Fibroblast of the conjunctiva (primary cell): ENCODE data around the gene BBS4.
A peak's percentile ranks its signal among the peaks of the same experiment; 100 is the strongest.
"Not testable (repeated sequence)": the region's sequence is repeated elsewhere in the genome, so short reads cannot be mapped to it uniquely, and the experiment has no call there.

Source experiments
- DNase-seq: peaks from one replicate; pipeline ENCODE4 v3.0.0-alpha.2; 2010; ENCODE audit warnings: low read depth

Gene BBS4

DNA sequence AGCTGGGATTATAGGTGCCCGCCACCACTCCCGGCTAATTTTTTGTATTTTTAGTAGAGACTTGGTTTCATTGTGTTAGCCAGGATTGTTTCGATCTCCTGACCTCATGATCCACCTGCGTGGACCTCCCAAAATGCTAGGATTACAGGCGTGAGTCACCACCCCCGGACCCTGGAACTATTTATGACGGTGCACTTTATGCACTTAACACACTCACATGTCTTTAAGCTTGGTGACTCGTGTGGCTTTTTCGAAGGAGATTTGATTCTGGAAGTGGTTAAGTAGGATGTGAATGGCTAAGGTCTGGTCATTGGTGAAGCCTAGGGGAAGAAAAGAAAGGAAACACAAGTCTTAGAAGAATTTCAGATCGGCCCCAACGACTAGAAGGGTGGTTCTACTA lies 20.3 kb downstream of the BBS4 start:
- DNase-seq, result no peak

DNA sequence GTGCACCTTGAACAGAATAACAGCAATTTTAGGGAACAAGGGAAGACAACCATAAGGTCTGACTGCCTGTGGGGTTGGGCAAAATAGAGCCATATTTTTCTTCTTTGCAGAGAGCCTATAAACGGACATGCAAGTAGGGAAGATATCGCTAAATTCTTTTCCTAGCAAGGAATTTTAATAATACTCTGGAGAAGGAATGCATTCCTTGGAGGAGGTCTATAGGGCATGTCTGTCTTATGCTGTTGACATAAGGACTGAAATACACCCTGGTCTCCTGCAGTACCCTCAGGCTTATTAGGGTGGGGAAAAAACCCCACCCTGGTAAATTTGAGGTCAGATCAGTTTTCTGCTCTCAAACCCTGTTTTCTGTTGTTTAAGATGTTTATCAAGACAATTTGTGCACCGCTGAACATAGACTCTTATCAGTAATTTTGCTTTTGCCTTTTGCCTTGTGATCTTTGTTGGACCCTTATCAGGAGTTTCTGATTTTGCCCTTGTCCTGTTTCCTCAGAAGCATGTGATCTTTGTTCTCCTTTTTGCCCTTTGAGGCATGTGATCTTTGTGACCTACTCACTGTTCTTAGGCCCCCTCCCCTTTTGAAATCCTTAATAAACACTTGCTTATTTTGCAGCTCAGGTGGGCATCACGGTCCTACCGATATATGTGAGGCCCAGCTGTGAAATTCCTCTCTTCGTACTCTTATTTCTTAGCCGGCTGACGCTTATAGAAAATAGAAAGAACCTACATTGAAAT lies 22.7 kb downstream of the BBS4 start:
- not testable (repeated sequence) for DNase-seq

DNA sequence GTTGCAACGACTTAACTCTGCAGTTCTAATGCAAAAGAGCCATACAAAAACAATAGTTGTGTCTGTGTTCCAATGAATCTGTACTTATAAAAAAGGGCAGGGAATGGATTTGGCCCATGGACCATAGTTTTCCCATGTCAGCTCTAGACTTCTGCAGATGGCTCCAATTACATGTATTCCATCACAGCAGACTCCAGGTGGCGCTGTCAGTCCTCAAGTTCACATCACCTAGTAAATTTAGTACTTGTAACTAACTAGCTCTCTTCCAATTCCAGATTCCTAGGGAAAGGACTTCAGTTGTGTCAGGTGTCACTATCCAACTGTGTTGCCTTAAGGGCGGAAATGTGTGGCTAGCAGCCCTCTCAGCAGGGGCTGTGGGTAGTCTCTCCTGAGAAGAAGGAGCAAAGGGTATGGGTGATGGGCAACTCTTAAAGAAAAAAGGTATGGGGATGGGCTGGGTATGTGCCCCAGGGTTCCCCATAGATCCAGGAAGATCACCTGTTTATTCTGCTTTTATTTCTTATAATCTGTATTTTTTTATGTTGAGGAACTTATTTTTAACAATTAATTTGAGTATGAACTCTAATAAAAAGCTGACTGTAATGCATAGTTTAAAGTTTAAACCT lies 36.2 kb downstream of the BBS4 start:
- peak; percentile 66 for DNase-seq

DNA sequence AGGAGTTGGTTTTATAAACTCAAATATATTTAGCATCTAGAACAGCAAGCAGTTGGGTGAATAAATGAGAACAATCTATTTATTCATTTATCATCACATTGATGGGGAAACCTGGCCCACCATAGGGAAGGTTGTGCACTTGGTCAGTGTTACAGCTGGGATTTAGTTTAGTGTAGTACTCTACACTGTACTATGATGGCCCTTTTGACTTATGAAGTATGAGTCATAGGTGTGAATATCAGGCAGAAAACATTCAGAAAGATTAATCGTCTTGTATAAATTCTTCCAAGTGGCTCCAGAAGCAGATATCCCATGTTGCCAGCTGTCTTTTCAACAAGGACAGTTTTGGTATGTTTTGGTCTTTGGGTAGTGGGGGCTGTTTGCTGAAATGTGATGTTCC lies 38.0 kb downstream of the BBS4 start:
- no peak for DNase-seq

DNA sequence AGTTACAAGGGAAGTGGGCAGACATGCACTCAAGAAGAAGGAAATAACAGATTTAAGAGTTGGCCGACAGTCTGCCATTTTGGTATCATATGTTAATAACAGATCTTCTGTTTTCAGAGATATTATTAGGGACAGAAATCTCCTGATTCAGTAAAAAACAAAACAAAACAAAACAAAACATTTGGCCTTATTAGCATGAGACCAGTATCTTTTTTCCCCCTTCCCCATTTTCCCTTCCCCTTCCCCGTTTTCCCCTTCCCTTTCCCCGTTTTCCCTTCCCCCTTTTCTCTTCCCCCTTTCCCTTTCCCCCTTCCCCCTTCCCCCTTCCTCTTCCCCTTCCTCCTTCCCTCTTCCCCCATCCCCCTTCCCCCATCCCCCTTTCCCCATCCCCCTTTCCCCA lies 39.4 kb downstream of the BBS4 start:
- DNase-seq, result no peak

DNA sequence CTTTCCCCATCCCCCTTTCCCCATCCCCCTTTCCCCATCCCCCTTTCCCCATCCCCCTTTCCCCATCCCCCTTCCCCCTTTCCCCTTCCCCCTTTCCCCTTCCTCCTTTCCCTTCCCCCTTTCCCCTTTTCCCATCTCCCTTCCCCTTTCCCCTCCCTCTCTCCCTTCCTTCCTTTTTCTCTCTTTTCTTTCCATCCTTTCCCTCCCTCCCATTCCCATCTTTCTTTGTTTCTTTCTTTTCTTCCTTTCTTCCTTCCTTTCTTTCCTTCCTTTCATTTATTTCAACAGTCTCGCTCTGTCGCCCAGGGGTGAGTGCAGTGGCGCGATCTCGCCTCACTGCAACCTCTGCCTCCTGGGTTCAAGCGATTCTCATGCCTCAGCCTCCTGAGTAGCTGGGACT lies 39.8 kb downstream of the BBS4 start:
- not testable (repeated sequence) for DNase-seq

DNA sequence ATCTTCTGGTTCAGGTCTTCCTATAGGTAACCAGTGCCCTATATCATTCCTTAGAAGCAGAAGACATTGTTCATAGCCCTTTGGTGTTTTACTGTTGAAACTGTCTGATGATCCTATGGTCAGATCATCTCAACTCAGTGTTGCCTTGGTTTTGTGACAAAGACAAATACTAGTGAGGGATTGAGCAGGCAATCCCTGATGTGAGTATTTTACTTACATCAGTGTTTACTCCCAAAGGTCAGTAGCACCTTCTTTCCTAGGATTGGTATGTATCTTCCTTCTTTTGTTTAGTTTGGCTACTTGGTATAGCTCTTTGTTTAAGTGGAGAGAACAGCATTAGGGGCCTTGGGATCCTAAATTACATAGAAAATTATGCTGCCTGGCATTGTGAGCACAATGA lies 41.1 kb downstream of the BBS4 start:
- no peak for DNase-seq

DNA sequence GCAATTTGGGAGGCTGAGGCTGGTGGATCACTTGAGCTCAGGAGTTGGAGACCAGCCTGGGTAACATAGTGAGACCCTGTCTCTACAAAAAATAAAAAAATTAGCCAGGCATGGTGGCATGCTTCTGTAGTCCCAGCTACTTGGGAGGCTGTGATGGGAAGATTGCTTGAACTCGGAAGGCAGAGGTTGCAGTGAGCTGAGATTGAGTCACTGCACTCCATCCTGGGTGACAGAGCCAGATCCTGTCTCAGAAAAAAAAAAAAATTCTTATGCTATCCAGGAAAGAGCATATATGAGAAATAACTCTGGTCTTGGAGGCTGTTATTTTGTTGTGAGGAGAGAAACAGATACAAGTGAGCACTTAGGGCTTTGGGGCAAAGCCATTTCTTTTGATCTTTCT lies 42.2 kb downstream of the BBS4 start:
- DNase-seq, result not testable (repeated sequence)

DNA sequence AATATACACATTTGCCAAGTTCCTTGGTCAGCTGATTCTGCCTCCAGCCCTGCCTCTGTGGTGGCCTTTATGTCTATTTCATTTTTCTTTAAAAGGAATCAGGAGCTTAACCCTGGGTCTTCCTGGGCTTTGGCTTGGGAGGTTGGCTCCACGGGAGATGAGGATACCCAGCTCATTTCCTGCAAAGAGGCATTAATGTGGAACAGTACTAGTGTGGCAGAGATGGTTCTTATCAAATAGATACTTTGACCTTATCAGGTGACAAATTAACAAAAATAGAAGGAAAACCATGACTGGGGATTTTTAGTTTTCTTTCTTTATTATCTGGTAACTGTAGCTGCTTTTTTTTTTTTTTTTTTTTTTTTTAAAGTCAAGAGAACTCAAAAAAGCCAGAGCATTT lies 42.8 kb downstream of the BBS4 start:
- DNase-seq, result no peak

DNA sequence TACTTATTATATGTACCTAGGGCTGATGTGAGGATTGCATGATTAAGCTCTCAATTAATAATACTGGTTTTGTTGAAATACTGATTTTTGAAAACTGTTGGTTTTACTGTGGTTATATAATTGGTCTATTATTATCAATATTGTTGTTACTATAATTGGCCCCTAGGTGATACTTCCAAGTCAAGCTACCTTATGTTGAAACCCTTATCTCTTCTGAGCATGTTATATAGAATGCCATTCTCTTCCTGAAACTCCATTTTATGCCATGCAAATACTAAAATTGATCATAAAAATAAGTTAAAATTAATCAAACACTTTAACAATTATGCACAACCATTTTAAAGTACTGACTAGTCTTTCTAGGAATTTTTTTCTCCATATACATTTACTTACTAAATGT lies 46.1 kb downstream of the BBS4 start:
- no peak for DNase-seq

DNA sequence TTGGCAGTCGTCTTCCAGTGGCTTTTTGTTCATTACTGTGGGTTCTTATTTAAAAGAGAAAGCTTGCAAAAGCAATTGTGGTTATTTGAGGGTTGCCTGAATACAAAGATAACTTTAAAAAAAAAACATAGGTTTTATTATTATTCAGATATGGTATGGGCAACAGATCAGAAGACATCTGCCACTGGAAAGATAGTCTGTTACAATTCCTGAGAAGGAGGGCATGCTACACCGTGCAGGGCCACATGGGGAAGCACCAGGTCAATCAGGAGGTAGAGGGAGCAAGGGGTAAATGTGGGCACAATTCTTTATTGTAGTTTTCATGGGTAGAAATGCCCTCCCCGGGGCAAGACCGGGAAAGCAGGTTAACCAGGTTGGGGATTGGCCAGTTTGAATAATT lies 46.5 kb downstream of the BBS4 start:
- DNase-seq, result no peak

DNA sequence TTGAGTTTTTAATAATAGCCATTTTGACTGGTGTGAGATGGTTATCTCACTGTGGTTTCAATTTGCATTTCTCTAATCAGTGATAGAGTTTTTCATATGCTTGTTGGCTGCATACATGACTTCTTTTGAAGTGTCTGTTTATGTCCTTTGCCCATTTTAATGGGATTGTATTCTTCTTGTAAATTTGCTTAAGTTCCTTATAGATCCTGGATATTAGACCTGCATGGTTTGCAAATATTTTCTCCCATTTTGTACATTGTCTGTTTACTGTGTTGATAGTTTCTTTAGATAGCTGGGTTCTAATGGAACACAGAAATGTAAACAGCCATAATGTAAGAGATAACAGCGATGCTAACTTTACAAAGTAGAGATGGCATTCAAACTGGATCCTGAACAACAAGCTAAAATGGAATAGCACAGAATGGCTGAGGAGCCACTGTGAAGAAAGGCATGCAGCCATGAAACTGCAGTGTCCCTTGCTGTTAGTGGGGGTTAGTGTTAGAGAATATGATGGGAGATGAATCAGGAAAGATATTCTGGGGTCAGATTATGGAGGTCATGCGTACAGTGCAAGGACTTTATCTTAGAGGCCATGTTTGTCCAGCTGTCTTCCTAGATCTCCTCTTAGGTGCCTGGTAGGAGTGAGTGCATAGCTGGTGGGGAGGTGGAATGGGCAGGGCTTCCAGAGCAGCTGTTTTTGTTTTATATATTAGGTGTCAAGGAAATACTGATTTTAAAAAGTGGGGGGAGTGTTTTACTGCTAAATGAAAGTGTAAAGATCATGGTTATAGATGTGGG lies 48.1 kb downstream of the BBS4 start:
- no peak for DNase-seq

DNA sequence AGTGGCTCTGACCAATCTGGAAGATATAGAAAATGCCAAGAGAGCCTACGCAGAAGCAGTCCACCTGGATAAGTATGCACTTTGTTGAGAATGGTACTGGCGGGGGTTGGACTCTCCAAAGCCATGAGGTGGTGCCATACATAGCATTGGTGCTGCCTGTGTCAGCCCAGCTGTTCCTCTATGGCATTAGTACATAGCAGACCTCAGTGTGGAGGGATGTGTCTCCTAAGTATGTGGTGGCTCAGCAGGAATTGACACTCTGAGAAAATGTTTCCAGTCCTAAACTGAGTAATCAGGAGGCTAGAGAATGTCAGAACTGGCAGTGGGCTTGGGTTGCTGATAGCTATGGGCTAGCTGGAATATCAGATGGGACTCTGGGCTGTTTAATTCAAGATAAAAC lies 49.1 kb downstream of the BBS4 start:
- no peak for DNase-seq

DNA sequence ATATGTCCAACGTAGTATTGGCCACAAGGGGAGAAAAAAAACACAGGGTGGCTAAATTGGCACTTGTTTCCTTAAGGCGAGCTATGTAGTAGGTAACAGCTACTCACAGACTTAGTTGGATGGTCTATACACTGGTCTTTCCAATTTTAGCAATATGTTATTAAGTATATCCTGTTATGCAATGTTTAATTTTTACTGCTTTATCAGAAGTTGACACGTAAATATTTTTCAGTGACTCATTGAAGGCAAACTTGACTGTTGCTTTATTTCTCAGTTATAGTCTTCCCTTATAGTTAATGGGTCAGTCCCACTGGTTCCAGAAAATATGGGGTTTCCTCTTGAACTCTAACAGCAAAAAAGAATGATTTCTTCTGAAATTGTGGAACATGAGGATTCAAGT lies 51.1 kb downstream of the BBS4 start:
- no peak for DNase-seq

DNA sequence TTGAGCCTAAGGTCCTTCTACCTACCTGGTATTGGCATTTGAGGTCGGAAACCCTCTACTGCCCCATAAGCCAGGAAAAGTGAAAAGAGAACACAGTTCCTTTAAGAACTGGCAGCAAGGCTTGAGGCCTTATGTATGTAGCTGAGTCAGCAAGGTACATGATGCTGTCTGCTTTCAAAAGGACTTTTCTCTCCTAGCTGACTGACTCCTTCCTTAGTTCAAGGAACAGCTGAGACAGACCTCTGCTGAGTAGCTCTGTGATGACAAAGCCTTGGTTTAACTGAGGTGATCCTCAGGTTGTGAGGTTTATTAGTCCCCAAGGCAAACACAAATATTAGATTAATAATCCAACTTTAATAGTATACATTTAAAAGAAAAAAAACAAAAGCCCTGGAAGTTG lies 51.7 kb downstream of the BBS4 start:
- no peak for DNase-seq

DNA sequence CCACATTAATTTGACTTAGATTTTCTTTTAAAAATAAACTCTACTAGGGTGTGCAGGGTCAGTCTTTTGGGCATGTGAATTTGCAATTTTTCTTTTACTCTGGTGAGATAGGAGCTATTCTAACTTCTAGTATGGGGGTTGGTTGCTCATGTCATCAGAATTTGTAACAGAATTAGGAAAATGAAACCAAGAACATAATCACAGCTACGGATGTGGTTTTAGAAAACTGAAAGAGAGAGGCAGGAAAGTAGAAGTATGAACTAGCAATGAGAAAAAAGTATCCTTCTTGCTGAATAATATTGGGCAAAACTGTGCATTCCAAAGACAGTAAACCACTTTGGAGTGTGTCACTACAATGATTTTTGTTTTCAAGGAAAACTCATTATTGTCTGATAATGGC lies 54.2 kb downstream of the BBS4 start:
- no peak for DNase-seq

DNA sequence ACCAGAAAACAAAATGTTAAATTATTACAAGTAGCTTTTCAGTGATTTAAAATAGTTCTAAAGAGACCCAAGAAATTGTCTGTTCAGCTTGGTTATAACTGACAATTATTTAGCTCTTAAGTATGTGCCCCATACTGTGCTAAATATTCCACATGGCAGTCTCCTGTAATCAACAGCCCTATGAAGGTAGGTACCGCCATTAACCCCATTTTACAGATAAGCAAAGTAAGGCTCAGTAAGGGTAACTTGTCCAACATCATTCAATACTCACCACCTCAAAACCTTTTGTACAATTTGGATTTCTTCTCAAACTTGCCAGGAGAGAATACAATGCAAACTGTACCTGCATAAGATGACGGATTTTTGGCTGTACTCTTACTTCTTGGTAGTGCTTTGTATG lies 63.7 kb downstream of the BBS4 start:
- no peak for DNase-seq

DNA sequence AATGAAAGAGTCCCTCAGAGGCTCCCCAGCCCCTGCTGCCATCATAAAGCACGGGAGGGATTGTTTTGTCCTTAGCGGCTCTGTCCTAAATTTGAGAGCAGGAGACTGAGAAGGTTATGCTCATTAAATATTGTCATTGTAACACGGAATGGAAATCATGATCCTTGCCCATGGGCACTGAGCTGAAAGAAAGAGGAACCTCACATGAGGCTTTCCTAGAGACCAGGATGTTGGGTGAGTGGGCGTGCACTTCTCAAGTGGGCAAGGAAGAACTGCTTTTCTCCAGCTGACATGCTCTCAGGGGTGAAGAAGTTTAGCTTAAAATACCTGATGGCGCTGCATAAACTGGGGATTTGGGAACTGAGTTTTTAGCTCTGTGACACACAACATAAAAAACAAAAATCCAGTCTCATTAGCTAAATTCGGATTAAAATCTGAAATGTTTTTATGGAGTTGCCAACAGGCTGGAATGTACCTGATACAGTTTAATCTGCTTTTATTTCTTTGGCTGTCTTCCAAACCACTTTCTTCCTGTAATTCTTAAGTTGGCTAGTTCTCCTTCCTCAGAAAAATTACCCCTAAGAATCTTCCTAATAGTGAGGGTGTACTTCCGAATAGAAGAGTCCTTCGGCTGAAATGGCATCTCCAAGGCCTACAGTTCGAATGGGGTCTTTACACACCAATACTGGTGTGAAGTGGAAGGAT lies 65.9 kb downstream of the BBS4 start:
- no peak for DNase-seq

DNA sequence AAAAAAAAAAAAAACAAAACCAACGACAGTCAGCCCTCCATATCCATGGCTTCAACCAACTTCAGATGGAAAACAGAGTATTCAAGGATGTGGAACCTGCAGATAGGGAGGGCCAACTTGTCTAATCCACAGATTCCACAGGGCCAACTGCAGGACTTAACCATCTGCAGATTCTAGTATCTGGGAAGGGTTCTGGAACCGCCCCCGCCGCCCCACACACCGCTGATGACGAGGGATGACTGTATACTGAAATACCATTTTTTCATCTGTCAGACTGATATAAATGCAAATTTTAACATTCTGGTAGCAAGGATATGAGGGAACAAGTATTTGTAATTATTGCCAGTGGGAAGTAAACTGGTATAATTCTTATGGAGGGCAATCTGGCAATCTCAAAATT lies 68.1 kb downstream of the BBS4 start:
- DNase-seq, result no peak

DNA sequence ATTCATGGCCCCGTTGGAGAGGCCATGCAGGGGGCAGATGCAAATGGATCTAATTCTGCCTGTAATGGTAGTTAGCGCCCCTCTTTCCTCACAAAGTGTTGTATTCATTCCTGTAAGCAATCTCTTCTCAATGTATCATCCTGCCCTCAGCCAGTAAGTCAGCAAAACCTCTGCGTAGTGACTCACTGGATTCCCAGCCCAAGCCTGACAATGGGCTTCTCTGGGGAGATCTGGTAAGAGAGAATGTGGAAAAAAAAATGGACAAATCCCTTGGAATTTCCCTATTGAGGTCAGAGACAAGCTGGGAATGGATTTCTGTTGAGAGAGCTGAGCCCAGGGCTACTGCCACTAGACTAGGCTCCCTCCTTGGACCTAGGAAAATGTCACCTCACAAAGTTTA lies 72.2 kb downstream of the BBS4 start:
- DNase-seq, result peak; percentile 13

DNA sequence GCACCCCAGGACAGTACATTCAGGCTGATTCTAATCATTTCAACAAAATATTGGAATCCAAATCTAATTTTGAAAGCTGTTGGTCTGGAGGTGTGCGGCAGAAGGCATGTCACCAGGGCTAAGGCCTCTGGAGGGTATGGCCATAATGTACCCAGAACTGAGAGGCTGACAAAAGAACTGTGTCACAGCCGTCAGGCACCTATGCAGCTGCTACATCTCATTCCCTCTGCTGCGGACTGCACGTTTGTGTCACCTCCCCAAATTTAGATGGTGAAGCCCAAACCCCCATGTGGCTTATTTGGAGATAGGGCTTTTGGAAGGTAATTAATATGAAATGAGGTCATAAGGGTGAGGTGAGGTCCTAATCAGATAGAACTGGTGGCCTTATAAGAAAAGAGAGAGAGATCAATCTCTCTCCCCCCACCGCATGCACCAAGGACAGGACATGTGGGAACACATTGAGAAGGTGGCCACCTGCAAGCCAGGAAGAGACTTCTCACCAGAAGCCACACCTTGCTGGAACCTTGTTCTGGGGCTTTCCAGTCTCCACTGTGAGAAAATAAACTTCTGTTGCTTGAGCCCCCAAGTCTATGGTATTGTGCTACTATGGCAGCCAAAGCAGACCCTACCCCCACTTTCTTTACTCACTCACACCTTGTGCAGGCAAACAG lies 74.7 kb downstream of the BBS4 start:
- no peak for DNase-seq

DNA sequence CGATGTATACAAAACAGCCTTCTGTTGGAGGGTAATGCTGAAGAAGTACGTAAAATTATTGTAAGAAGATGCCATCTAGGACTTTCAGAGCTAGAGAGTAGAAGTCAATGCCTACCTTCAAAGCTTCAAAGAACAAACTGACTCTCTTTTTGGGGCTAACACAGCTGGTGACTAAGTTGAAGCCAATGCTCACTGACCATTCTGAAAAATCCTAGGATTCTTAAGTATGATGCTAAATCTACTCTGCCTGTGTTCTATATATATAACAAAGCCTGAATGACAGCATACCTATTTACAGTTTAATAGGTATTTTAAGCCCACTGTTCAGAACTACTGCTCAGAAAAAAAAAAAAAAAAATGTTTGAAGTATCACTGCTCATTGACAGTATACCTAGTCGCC lies 78.6 kb downstream of the BBS4 start:
- DNase-seq, result no peak
